Measurements from ENCODE around the gene MALAT1. TPM values are rescaled to one million over a fixed set of nuclear protein-coding genes. Genes with fewer than 3 reads are reported as not detected.

MALAT1 gene
- total and polyA plus RNA-seq, 2 of the 8 experiments (the other 6 are each of a cell fraction or from before 2014, with no cell fraction given): 115 to 984 TPM

GRCh38 chr11:65539744-65540289 is 41.0 kb downstream of the MALAT1 start (continued):
- TF ChIP-seq PHF8 (conservative IDR thresholded peaks at IDR 0.05; ENCODE audit: low read depth, low read length) (no peak), CTCF (IDR thresholded peaks at IDR 0.05; ENCODE audit: control extremely low read depth in 1 of 3, insufficient read depth in 1 of 3, low read depth in 1 of 3, low read length in 3 of 3) (no peak), KDM4A (IDR thresholded peaks at IDR 0.05; ENCODE audit: low read depth, low read length, severe bottlenecking) (peak; percentile 84), BRCA1 (IDR thresholded peaks at IDR 0.05; ENCODE audit: low read depth, low read length) (no peak), ATF3 (IDR thresholded peaks at IDR 0.05; ENCODE audit: insufficient read depth, low read depth, low read length) (0 out of 2 replicates have a peak, but pooled peaks have one; percentile 48), KDM1A (IDR thresholded peaks at IDR 0.05; ENCODE audit: borderline replicate concordance, low read length) (no peak; the same call in 1 of the 2 replicates), POLR2AphosphoS5 (IDR thresholded peaks at IDR 0.05; ENCODE audit: low read depth, low read length) (no peak), SRF (IDR thresholded peaks at IDR 0.05; ENCODE audit: low read depth, low read length) (no peak), TAF1 (IDR thresholded peaks at IDR 0.05; ENCODE audit: low read depth, low read length) (no peak), TCF12 (IDR thresholded peaks at IDR 0.05; ENCODE audit: low read depth, low read length) (0 out of 2 replicates have a peak, but pooled peaks have one; percentile 56), TAF7 (optimal IDR thresholded peaks at IDR 0.05; ENCODE audit: borderline replicate concordance, low read depth, low read length) (no peak), TEAD4 (IDR thresholded peaks at IDR 0.05; ENCODE audit: low read depth, low read length) (0 out of 2 replicates have a peak, but pooled peaks have one; percentile 13), RXRA (IDR thresholded peaks at IDR 0.05; ENCODE audit: insufficient read depth, low read depth, low read length) (no peak), EP300 (IDR thresholded peaks at IDR 0.05; ENCODE audit: borderline replicate concordance in 1 of 2, low read depth in 2 of 2, low read length in 2 of 2) (no peak), E2F6 (IDR thresholded peaks at IDR 0.05) (peak; percentile 95), TBP (IDR thresholded peaks at IDR 0.05; ENCODE audit: low read depth, low read length) (no peak)
